BLaER1 treated with 17β-estradiol and CSF1 and Interleukin-3, amounts not matched to agents 10 nM and 100 nM (cell line): ENCODE data around the gene SLC44A4.

Experiments
- H3K27ac ChIP-seq, 11 experiments: shearing (Covaris generic); formaldehyde crosslinking; 2 replicates each; pipeline ENCODE4 v1.8.1; 2022
- H3K27me3 ChIP-seq, 11 experiments: shearing (Covaris generic); formaldehyde crosslinking; 2 replicates each; pipeline ENCODE4 v1.8.1; 2022
- H3K36me3 ChIP-seq, 11 experiments: shearing (Covaris generic); formaldehyde crosslinking; 2 replicates each; pipeline ENCODE4 v1.8.1; 2022
- H3K4me1 ChIP-seq, 10 experiments: shearing (Covaris generic); formaldehyde crosslinking; 2 replicates each; pipeline ENCODE4 v1.8.1; 2022
- H3K4me2 ChIP-seq, 11 experiments: shearing (Covaris generic); formaldehyde crosslinking; 2 replicates each; pipeline ENCODE4 v1.8.1; 2022
- H3K4me3 ChIP-seq, 10 experiments: shearing (Covaris generic); formaldehyde crosslinking; 2 replicates each; pipeline ENCODE4 v1.8.1; 2022
- H3K9ac ChIP-seq, 11 experiments: shearing (Covaris generic); formaldehyde crosslinking; 2 replicates each; pipeline ENCODE4 v1.8.1; 2022
- H3K9me3 ChIP-seq, 11 experiments: shearing (Covaris generic); formaldehyde crosslinking; replicated peaks in 1 of 11; 2 replicates each; pipeline ENCODE4 v1.8.1; 2022
- H4K20me1 ChIP-seq, 11 experiments: shearing (Covaris generic); formaldehyde crosslinking; 2 replicates each; pipeline ENCODE4 v1.8.1; 2022
- Cebpa-rat ChIP-seq, 11 experiments: shearing (Covaris generic); IDR thresholded peaks; 2 replicates each; pipeline ENCODE4 v1.8.1; 2022

SLC44A4 gene

GRCh38 chr6:31878726-31879125, at the start of gene SLC44A4:
Gene SLC44A4, minus strand, starts transcription at chr6:31878997. Its CDS starts 17 bp downstream, at chr6:31878980.
- Histone ChIP-seq H3K9ac (peak within 1 kb of the TSS in 4 of 11 experiments; percentile 2 to 23 (median 10); a peak in 4 of 22 replicates), H3K4me3 (no peak within 1 kb of the TSS), H3K27me3 (no peaks in the 10 kb centered on the region), H3K9me3 (no peaks in the 10 kb centered on the region), H3K27ac (no peak within 1 kb of the TSS; a peak in 1 of 22 replicates), H3K36me3 (peaks cover 41 to 47% (median 45%) of the 10 kb centered on the region in 11 experiments), H4K20me1 (peaks cover 0 to 21% (median 0%) of the 10 kb centered on the region in 11 experiments; a peak in 3 of 22 replicates), H3K4me1 (peaks cover 0 to 13% (median 3%) of the 10 kb centered on the region in 10 experiments; a peak in 8 of 20 replicates), H3K4me2 (no peak within 1 kb of the TSS)
- TF ChIP-seq Cebpa-rat (IDR thresholded peaks at IDR 0.05) = no peak

- H3K36me3 ChIP-seq = no peaks in the 10 kb centered on the region
- H4K20me1 ChIP-seq = no peaks in the 10 kb centered on the region
- no peak overlapping the region for H3K4me3 ChIP-seq
- H3K27ac ChIP-seq = no peak overlapping the region
- no peaks in the 10 kb centered on the region for H3K27me3 ChIP-seq
- H3K9me3 ChIP-seq = peaks cover 0 to 5% (median 0%) of the 10 kb centered on the region in 11 experiments; a peak in 3 of 22 replicates
- no peak overlapping the region for H3K4me2 ChIP-seq
- TF ChIP-seq Cebpa-rat (IDR thresholded peaks at IDR 0.05) = no peak
- H3K4me1 ChIP-seq = peaks cover 0 to 21% (median 3%) of the 10 kb centered on the region in 10 experiments; a peak in 9 of 20 replicates
- H3K9ac ChIP-seq = no peak overlapping the region
Measured at GRCh38 chr6:31928672-31928939, 49.8 kb upstream of the SLC44A4 start.

GRCh38 chr6:31927863-31928671, 49.3 kb upstream of the SLC44A4 start:
- Histone ChIP-seq H3K27ac (no peak overlapping the region), H3K9ac (no peak overlapping the region), H3K27me3 (no peaks in the 10 kb centered on the region), H3K4me2 (peak overlapping the region in 2 of 11 experiments; percentile 14 to 24; a peak in 1 of 22 replicates), H4K20me1 (no peaks in the 10 kb centered on the region), H3K4me1 (peaks cover 0 to 21% (median 3%) of the 10 kb centered on the region in 10 experiments; a peak in 9 of 20 replicates), H3K4me3 (no peak overlapping the region), H3K9me3 (peaks cover 0 to 5% (median 0%) of the 10 kb centered on the region in 11 experiments; a peak in 3 of 22 replicates), H3K36me3 (no peaks in the 10 kb centered on the region)
- TF ChIP-seq Cebpa-rat (IDR thresholded peaks at IDR 0.05) = no peak

- Histone ChIP-seq H3K4me3 (no peak within 1 kb of the TSS), H3K4me2 (peak within 1 kb of the TSS in 2 of 11 experiments; percentile 14 to 24; a peak in 1 of 22 replicates), H3K4me1 (peaks cover 0 to 21% (median 3%) of the 10 kb centered on the region in 10 experiments; a peak in 9 of 20 replicates), H3K27ac (no peak within 1 kb of the TSS), H4K20me1 (no peaks in the 10 kb centered on the region), H3K36me3 (no peaks in the 10 kb centered on the region), H3K9me3 (peaks cover 0 to 5% (median 0%) of the 10 kb centered on the region in 11 experiments; a peak in 3 of 22 replicates), H3K9ac (no peak within 1 kb of the TSS), H3K27me3 (no peaks in the 10 kb centered on the region)
- no peak for TF ChIP-seq Cebpa-rat (IDR thresholded peaks at IDR 0.05)
Measured at GRCh38 chr6:31927242-31927862, 48.6 kb upstream of the SLC44A4 start, which contains the start of gene C2. Gene C2, plus strand, starts transcription at chr6:31927717. Its CDS starts 36 bp downstream, at chr6:31927753.

GRCh38 chr6:31922942-31923341, 44.1 kb upstream of the SLC44A4 start:
- H3K27ac ChIP-seq = no peak overlapping the region
- H3K27me3 ChIP-seq = no peaks in the 10 kb centered on the region
- no peak overlapping the region for H3K4me2 ChIP-seq
- no peaks in the 10 kb centered on the region for H3K36me3 ChIP-seq
- H3K9ac ChIP-seq = no peak overlapping the region
- H3K9me3 ChIP-seq = peaks cover 0 to 5% (median 0%) of the 10 kb centered on the region in 11 experiments; a peak in 3 of 22 replicates
- peaks cover 0 to 25% (median 3%) of the 10 kb centered on the region in 10 experiments; a peak in 9 of 20 replicates for H3K4me1 ChIP-seq
- H4K20me1 ChIP-seq = no peaks in the 10 kb centered on the region
- TF ChIP-seq Cebpa-rat (IDR thresholded peaks at IDR 0.05) = no peak
- H3K4me3 ChIP-seq = no peak overlapping the region

- no peak for TF ChIP-seq Cebpa-rat (IDR thresholded peaks at IDR 0.05)
- Histone ChIP-seq H3K9me3 (peaks cover 0 to 1% (median 0%) of the 10 kb centered on the region in 11 experiments; a peak in 1 of 22 replicates), H3K4me1 (peaks cover 0 to 24% (median 3%) of the 10 kb centered on the region in 10 experiments; a peak in 9 of 20 replicates), H3K27me3 (no peaks in the 10 kb centered on the region), H3K4me2 (peak overlapping the region in 6 of 11 experiments; percentile 12 to 60 (median 40); a peak in 11 of 22 replicates), H3K9ac (no peak overlapping the region), H3K27ac (peak overlapping the region in 3 of 11 experiments; percentile 39 to 42 (median 41); a peak in 6 of 22 replicates), H3K36me3 (no peaks in the 10 kb centered on the region), H3K4me3 (no peak overlapping the region), H4K20me1 (no peaks in the 10 kb centered on the region)
Measured at GRCh38 chr6:31920811-31921210, 42.0 kb upstream of the SLC44A4 start.

GRCh38 chr6:31919624-31920303, 41.0 kb upstream of the SLC44A4 start:
- Histone ChIP-seq H3K36me3 (no peaks in the 10 kb centered on the region), H3K9me3 (no peaks in the 10 kb centered on the region), H3K4me1 (peaks cover 0 to 24% (median 3%) of the 10 kb centered on the region in 10 experiments; a peak in 9 of 20 replicates), H3K9ac (no peak overlapping the region), H3K4me3 (no peak overlapping the region), H4K20me1 (no peaks in the 10 kb centered on the region), H3K27me3 (no peaks in the 10 kb centered on the region), H3K27ac (peak overlapping the region in 1 of 11 experiments; percentile 42; a peak in 1 of 22 replicates), H3K4me2 (peak overlapping the region in 3 of 11 experiments; percentile 41 to 60 (median 51); a peak in 4 of 22 replicates)
- no peak for TF ChIP-seq Cebpa-rat (IDR thresholded peaks at IDR 0.05)

GRCh38 chr6:31918069-31918720, 39.4 kb upstream of the SLC44A4 start:
- H3K4me1 ChIP-seq = peaks cover 0 to 26% (median 3%) of the 10 kb centered on the region in 10 experiments; a peak in 9 of 20 replicates
- no peak for TF ChIP-seq Cebpa-rat (IDR thresholded peaks at IDR 0.05)
- 0 out of 22 replicates have a peak overlapping the region, but pooled peaks of 2 of the 11 experiments have one; percentile 4 to 7 for H3K4me2 ChIP-seq
- H3K36me3 ChIP-seq = no peaks in the 10 kb centered on the region
- H3K27me3 ChIP-seq = no peaks in the 10 kb centered on the region
- H3K4me3 ChIP-seq = no peak overlapping the region
- H3K27ac ChIP-seq = no peak overlapping the region
- no peaks in the 10 kb centered on the region for H3K9me3 ChIP-seq
- H4K20me1 ChIP-seq = no peaks in the 10 kb centered on the region
- H3K9ac ChIP-seq = no peak overlapping the region
